NCI-H1048 (cell line): ENCODE data around the gene RUBCNL.

Experiments
- DNase-seq: peaks from one replicate; lab custom pipeline; 2025; lab: John Stamatoyannopoulos, UW

The RUBCNL gene

DNA sequence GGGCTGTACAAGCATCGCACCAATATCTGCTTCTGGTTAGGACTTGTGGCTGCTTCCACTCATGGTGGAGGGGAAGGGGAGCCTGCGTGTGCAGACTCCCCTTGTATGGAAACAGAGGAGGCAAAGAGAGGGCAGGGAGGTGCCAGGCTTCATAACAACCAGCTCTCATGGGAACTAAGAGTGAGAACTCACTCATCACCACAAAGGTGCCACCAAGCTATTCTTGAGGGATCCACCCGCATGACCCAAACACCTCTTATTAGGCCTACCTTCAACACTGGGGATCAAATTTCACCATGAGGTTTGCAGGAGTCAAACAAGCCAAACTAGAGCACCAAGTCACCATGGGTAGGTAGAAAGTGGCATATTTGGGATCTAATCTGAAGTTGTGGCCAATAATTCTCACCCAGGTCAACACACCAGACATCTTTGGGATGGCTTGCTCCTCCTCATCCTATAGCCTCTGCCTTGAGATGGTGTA is 46.4 kb downstream of the RUBCNL start:
- no peak for DNase-seq

DNA sequence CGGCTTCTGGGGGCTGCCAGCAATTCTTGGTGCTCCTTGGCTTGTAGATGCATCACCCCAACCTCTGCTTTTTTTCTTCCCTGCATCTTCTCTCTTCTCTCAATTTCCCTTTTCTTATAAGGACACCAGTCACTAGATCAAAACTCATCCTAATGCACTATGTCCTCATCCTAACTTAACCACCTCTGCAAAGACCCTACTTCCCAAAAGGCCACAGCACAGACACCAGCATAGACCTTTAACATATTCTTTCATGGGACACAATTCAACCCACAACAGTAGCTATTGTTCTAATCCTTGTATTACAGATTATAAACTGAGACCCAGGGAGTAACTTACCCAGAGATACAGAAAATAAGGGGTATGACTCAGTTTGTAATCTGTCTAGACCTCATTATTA is 47.0 kb downstream of the RUBCNL start:
- DNase-seq, result no peak

DNA sequence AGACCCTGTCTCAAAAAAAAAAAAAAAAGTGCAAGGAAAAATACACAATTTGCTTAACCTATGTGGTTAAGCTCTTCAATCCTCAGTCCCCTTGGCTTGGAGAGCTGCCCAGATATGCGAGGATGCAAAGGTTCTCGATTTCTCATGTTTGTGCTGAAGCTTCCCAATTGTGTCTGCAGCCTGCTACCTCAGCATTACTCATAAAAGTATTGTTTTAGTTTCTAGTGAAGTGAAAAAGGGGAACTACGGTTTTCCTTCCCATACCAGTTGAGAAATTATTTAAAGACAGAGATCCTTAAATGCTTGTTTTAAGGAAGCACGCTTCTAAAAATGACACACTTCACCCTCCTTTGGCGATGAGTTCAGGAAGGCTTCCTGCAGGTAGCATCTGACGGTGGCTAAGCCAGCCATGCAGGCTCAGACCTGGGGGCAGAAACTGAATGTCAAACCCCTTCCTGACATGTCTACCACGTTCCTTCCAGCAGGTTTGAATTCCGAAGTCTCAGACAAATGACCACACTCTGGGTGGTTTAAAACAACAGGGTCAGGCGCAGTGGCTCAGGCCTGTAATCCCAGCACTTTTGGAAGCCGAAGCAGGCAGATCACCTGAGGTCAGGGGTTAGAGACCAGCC is 47.9 kb downstream of the RUBCNL start:
- DNase-seq, result no peak

DNA sequence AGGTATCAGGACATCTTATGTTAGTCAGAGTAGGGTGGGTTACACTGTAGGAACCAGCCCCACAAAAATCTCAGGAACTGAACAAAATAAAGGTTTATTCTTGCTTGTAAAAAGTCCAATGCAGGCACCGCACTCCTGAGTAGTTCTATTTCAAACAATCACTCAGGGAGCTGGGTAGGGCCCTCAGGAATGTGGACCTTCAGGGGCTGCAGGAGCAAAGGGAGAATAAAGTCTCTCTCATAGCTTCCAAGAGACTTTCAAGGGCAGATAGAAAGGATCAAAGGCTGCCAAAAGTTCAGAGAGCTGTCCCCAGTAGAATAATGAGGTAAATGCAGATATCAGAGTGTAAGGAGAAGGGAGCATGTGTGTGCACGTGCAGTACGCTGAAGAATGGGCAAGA is 49.4 kb downstream of the RUBCNL start:
- no peak for DNase-seq

DNA sequence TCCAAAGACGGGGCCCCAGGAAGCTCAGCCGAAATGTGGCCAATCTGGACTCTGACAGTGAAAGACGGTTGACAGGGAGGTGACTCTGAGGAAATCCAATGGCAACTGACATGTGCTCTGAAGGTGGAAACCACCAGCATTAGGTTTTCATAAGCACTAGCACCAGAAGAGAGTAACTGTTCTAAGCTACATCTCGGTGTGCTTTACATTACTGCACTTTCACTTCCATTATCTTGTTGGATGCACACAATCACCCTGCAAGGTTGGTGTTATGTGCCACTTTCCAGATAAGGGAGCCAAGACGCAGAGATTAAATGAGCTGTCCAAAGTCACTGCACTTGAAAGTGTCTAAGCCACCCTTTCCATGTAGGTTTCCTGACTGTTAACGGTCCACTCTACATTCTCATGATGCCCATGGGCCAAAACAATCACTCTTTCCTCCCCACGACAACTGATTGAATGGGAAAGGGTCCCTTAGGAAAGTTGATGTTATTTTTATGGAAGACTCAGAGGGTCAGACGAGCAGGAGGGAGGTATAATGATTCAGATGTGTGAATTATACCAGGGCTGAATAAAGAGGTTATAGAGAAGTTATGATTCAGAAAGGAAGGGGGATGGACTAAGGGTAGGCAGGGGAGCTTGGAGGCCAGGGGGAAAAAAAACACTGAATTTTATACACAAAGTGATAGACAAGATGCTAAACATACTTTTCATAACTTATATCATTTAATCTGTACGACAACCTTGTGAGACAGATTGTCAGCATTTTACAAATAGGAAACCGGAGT is 52.8 kb downstream of the RUBCNL start:
- no peak for DNase-seq

DNA sequence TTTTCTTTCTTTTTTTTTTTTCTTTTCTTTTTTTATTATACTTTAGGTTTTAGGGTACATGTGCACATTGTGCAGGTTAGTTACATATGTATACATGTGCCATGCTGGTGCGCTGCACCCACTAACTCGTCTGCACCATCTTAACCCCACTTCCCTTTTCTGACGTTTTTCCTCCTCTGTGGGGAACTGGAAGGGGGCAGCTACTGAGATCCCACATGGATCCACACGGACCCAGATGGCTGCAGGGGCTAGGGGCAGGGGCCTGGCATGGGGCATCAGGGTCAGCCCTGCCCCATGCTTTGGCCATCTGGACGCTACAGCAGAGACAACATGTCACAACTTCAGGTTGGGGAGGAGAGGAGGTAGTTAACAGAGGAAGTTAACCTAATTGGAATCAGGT is 54.3 kb downstream of the RUBCNL start:
- DNase-seq, result no peak

DNA sequence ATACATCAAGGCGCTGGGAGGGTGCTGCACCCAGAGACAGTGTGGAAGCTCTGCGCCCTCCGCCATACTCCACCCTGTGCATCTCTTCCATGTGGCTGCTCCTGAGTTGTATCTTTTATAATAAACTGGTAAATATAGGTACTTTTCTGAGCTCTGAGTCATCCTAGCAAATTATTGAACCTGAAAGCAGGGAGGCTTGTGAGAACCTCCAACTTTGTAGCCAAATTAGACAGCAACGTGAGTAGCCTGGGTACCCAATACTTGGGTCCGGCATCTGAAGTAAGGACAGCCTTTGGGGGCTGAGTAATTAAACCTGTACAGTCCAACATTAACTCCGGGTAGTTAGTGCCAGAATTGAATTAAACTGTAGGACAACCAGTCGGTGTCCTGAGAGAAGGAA is 57.4 kb downstream of the RUBCNL start:
- DNase-seq, result no peak

DNA sequence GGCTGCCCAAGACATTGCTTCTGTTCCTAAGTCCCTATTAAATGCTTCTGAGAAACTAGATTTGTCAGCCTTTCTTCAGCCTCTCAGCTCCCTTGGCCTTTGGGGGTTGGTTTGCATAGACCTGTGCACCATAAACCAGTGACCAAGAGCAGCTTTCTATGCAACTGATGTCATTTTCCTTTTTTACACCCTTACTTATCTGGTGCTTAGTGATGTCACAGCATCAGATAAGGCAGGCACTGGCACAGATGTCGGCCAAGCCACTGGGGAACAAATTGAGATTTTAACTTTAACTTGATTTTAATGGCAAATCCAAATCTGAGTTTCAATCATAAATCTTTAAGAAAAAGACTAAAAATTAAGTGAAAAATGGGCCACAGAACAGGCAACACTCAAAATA is 59.8 kb downstream of the RUBCNL start:
- no peak for DNase-seq

DNA sequence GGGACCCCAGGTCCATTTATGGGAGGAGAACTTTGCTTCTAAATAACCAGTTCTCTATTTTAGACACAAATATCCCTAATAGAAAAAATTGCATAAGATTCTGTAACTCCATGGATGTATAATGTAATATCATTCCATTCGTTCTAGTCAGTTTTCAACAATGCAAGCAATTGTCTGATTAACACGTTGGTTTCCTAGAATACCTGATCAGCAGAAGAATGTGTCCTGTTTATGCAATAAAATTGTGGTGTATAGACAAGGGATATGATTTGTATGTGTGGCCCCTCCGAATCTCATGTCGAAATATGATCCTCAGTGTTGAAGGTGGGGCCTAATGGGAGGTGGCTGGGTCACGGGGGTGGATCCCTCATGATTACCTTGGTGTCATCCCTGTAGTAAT is 62.1 kb downstream of the RUBCNL start:
- no peak for DNase-seq

DNA sequence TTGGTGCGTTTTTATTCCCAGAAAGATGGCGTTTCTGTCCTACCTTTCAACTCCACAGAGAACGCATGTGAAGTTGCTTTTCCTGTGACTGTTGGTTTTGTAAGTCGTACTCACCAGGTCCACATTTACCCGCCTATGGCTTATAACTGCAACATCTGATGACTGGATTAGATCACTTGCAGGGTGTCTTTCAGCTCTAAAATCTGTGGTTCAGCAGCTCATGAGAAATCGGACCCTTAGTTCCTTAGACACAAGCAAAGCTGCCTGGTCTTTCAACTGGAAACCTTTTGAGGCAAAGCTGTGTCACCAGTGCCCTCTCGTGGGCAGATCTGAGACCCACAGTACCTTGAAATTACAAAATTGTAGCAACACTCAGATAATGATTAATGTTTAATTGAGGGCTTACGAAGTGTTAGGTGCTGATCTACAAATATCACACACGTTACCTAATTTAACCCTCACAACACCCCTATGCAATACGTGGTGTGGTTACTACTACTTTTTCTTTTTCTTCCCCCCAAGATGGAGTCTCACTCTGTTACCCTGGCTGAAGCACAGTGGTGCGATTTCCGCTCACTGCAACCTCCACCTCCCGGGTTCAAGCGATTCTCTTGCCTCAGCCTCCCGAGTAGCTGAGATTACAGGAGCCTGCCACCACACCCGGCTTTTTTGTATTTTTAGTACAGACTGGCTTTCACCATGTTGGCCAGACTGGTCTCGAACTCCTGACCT is 65.4 kb downstream of the RUBCNL start:
- no peak for DNase-seq

DNA sequence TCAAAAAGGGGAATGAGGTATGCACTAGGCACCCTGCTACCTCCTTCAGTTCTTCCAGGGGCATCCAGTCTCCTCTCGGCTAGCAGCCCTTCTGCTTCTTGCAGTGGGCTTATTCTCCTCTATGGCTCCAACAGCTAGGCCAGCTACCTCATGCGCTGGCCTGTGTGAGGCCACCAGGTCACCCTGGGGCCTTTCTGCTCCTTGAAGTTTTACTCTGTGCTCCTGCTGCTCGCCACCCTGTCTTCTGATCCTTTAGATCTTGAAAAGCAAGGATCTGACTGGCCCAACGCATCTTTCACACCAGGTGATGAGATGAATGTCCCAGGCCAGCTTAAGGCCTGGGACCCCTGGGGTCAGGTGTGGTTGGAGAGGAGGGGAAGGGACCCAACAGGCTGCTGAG is 66.2 kb downstream of the RUBCNL start:
- DNase-seq, result no peak

DNA sequence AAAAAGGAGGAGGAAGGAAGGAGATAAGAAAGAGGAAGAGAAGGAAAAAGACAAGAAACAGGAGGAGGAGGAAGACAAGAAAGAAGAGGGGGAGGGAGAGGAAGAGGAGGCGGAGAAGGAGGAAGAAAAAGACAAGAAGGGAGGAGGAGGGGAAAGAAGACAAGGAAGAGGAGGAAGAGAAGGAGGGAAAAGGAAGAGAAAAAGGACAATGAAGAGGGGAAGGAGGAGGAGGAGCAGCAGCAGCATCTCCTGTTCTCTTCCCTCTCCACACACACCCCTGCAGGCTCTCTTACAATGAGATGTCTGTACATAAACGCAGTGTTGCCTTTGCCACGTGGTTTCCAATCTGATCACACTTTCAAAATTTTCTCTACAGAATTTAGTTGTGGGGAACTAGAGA is 66.6 kb downstream of the RUBCNL start:
- DNase-seq, result no peak

DNA sequence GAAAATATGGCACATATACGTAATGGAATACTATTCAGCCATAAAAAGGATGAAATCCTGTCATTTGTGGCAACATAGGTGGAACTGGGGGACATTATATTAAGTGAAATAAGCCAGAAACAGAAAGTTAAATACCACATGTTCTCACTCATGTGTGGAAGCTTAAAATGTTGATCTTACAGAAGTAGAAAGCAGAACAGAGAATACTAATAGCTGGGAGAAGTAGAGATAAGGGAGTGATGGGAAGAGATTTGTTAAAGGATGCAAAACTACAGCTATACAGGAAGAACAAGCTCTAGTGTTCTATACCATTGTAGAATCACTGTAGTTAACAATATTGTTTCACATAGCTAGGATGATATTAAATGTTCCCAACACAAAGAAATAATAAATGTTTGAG is 68.1 kb downstream of the RUBCNL start:
- DNase-seq, result no peak

DNA sequence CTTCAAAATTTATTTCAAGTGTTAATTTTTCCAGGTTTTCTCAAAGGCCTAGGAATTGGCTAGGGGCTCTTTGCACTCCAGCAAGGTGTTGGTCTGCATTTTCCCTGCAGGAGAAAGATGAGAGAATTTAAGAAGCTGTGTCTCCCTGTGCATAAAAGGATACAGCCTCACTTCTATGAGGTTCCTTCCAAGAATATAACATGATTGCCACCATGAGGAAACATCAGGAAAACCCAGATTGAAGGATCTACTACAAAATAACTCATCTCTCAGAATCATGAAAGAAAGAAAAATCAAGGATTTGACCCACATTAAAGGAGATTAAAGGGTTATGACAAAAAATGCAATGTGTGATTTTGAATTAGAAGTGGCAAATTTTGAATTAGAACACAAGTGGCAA is 69.9 kb downstream of the RUBCNL start:
- no peak for DNase-seq

DNA sequence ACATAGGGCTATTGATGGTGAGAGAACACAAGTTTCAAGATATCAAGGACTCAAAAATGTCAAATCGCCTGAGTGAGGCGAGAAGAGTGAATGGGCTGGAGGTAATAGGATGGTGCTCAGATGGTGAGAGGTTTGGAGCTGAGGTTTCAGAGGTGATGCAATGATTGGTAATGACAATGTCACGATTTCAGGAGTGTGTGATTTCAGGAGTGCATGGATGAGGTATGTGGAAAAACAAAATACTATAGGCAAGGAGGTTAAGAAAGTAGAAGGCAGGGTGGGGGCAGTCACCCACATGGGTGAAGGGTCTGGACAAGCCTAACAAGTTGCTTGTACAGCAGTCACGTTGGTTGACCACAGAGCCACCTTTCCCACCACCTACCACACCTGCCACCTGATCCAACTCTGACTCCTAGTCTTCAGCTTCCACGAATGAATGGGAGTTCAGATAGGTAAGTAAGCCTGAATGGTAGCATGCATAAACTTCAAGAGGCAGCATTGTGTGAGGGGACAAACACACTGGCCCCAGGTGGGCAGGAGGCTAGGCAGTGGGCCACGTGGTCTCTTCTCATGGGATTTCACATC is 71.5 kb downstream of the RUBCNL start:
- no peak for DNase-seq

DNA sequence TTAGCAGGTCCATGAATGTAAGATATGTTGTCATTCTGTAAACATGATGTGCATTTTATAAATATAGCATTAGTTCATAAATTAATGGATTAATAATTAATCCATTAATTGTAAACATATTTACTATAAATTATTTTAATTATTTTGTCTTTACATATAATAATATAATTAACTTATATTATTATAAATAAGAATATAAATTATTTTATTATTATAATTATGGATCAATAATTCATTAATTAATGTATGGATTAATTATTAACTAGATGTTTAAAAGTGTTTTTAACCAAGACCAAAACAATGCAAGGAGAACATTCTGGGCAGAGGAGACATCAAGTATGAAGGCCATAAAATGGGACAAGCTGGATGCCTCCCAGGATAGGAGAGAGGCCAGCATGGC is 72.0 kb downstream of the RUBCNL start:
- no peak for DNase-seq

DNA sequence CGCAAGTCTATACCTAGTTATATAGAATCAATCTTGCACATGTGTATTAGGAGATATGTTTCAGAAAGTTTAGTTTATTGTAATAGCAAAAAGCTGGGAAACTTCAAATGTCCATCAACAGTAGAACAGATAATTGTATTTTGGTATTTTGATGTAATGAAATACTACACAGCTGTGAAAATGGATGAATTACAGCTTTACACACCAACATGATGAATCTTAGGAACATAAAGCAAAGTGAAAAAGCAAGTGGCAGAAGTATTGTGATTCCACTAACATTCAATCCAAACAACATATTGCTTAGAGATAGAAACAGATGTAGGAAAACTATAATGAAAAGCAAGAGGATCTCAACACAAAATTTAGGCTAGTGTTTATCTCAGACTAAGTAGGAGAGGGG is 72.5 kb downstream of the RUBCNL start:
- DNase-seq, result no peak

DNA sequence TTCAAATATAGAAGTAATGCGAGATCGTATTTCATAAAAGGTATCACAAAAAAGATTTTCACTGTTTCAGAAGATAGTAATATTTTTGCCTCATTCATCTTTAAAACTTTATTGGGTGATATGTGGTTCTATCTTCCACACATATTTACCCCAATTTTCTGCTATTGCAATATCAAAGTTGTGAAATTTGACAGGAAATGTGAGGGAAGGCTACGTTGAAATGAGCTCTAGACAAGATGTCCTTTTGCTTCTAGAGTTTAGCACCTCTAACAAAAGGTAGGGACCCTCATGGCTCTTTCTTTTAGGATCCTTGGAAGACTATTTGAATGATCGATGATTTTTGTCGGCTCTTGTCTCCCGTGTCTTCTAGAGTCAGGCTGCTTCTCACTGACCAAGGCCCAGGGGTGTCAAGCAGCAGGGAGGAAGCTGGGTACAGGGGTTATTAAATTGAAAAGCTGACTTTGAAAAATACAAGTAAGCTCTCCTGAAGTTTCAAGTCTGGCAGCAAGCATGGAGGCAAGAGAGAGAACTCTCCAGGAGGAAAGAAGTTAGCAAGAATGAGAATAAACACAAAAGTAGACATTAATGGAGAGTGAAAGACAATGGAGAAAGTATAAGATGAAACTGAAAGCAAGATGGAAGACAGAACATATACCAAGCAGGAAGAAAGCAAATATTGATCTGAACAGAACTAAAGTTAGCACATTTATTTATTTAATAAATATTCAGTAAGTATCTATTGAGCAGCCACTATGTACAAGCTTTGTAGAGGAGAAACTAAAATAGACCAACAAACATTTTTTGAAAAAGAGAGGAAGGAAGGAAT is 73.4 kb downstream of the RUBCNL start:
- DNase-seq, result no peak

DNA sequence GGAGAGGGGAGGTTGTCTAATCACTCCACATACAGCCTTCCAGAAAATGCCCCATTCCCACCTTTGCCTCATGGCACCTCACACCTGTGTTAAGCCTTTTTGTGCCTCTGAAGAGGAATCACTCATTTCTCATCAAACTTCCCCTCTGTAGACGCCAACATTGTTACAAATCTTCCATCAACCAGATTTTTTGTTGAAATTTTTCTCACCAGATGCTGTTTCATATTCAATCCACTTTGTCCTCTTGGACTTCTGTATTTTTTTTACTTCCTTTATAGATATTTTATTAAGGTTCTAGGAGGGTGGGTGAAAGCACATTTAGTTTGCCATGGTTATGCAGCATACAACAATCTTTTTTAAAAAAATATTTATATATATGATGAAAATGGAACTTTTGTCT is 74.0 kb downstream of the RUBCNL start:
- DNase-seq, result no peak

DNA sequence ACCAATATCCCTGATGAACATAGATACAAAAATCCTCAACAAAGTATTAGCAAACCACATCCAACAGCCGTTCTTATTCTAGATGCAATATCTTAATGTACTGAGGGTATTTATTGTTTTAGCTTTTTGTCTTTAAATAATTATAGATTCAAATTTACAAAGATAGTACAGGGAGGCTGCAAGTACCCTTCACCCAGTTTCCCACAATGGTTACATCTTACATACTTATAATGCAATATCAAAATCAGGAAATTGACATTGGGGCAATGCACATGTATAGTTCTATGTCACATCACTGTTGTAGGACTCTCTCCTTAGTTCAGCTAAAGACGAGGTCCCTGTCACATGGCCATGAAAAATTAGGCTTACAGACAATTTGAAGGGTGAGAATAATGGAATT is 75.8 kb downstream of the RUBCNL start:
- DNase-seq, result no peak

DNA sequence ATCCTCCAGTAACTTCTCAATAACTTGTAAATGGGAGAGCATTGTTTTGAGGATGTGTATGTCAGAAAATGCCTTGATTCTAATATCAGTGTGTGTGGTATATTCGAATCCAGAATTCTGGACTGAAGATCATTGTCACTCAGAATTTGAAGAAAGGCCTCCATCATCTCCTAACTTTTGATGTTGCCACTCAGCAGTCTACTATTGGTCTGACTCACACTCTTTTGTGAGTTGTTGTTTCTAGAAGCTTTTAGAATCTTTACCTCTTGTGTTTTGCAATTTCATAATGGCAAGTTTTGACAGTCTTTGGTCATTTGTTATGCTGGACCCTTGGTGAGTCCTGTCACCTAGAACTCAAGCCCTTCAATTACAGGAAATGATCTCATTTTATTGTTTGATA is 77.0 kb downstream of the RUBCNL start:
- DNase-seq, result no peak

DNA sequence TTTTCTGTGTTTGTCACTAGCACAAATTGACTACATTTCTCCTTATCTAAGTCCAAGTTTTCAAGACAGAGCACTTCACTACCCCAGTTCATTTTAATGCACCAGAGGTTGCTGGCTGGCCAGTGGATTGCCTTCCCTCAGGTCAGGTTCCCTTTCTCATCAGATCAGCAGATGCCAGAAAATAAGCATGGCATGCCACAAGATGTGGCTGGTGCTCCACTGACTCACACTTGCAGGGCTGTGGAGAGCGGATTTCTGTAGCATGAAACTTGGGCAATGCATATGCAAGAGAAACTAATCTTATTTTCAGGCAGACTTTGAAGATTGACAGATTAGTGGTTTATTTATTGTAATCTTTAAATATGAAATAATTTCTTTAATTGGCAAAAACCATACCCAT is 79.5 kb downstream of the RUBCNL start:
- no peak for DNase-seq
